Hypothalamus (tissue), 51 donors: ENCODE measurements around the gene ZNF530.

Experiments used
- DNase-seq, 51 donors: peaks; one replicate each; lab custom pipeline; 2025; lab: John Stamatoyannopoulos, UW

The ZNF530 gene

DNA sequence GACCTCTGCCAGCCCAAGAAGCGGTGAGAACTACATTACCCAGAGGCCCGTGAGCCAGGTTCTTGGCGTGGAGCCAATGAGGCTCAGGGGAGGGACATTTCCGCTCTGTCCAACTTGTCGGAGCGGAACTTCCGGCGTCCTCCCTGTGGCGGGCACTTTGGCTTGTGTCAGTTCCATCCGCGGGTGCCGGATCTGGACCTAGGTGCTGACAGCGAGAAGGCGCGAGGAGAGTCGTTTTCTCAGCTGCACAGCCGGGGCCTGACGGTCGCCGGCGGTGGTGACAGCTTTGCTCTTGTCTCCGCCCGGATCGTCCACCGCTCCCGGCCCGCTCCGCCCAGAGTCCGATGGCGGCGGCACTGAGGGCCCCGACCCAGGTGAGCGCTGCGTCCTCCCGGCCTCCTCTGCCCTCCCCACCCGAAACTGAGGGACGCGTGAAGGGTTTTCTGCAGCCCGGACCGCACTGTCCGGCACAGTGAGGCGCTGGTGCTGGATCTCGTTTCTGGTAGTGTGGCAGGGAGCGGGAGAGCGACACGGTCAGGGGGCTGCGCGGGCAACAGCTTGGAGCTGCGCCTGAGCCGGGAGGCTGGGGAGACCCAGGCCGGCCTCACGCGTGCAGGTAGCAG, at the start of gene ZNF530:
Gene ZNF530, plus strand, starts transcription at position 125 of the 623 bp plus-strand sequence. CDS start 4,461 bp downstream, outside the sequence.
- DNase-seq: peak; percentile 41 to 95 (median 85)

- DNase-seq: no peak
These were observed 47.3 kb upstream of the ZNF530 start for GRCh38 chr19:57552432-57552831.

GRCh38 chr19:57557659-57558058, 42.0 kb upstream of the ZNF530 start:
- DNase-seq: no peak

DNA sequence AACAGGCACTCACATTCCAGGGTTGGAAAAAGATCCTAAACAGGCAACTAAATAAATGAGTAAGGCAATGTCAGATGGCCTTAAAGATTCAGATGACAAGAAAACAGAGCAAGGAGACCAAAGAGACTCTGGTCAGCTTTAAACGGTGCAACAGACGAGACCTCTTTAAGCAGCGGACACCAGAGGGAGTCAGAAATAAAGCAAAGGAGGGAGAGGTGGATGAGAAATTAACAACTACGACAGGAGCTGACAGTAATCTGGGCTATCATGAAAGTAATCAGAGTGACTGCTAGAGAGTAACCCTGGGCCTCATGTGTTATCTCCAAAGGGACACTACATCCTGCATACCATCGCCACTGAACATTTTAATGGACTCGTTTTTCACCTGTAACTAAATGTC, 41.2 kb upstream of the ZNF530 start:
- DNase-seq: no peak

GRCh38 chr19:57559008-57559403, 40.7 kb upstream of the ZNF530 start:
- DNase-seq: peak in 4 of 51 donors; percentile 1 to 25 (median 2)

DNA sequence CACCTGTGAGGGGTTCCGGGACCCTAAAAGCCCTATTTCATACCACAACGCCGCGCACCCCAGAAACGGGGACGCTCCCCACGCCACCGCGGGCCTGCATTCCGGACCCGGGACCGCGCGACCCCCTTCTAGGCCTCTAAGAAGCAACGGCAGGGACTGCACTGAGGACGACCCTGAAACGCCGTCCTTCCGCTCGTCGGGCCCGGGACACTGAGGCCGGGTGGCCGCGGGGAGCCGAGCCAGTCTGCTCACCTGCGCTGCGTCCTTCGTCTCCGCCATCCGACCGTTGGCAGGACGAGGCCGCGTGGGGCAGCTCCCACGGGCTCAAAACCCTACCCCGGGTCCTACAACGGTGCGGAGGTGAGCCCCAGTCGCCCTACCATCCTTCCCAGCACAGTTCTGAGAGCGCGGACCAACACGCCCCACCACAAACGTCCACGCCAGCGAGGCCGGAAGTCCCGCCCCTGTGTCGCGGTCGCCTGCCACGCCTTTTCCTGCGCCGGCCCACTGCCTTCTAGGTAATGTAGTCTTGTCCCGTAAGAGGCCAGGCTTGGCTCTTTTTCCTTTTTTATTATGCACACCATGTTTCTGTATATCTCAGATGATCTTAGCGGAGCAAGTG, 40.2 kb upstream of the ZNF530 start, which contains the start of gene ZNF550:
Gene ZNF550, minus strand, starts transcription at position 460 of the 622 bp plus-strand sequence. Its CDS starts 181 bp downstream, at position 279.
- DNase-seq: peak; percentile 4 to 92 (median 76)

DNA sequence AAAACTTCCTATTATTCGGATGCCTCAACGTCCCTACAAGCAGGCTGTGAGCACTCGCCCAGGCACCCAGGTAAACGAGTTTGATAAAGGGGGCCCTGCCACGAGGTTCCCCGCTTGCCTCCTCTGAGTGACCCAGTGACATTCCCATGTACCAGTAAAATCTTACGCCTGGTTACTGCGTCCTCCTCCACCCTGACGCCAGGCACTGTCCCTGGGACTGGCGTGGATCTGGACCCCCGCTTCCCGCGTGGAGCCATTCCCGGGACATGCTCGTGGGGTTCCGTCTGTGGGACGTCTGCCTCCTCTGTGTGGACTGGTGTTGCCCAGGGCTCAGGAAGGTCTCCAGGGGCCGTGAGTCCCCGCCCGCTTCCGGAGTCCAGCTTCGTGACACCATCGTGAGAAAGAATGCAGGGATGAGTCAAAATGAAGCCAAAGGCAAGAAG, 39.6 kb upstream of the ZNF530 start:
- peak in 7 of 51 donors; percentile 3 to 51 (median 22) for DNase-seq

- no peak for DNase-seq
These were observed 36.1 kb upstream of the ZNF530 start for GRCh38 chr19:57563547-57563946.

GRCh38 chr19:57566396-57567265, 33.1 kb upstream of the ZNF530 start:
- no peak for DNase-seq

GRCh38 chr19:57570707-57571106, 29.0 kb upstream of the ZNF530 start:
- DNase-seq: peak in 1 of 51 donors; percentile 6

GRCh38 chr19:57572415-57572947, 27.2 kb upstream of the ZNF530 start:
- no peak for DNase-seq

GRCh38 chr19:57576661-57577060, 23.0 kb upstream of the ZNF530 start:
- no peak for DNase-seq

- peak; percentile 39 to 98 (median 94) for DNase-seq
These were observed 21.0 kb upstream of the ZNF530 start, which contains the start of gene ZNF416 for GRCh38 chr19:57578487-57579205. TSS of gene ZNF416 (minus strand) at chr19:57578911. CDS start at chr19:57578704, 207 bp downstream.

DNA sequence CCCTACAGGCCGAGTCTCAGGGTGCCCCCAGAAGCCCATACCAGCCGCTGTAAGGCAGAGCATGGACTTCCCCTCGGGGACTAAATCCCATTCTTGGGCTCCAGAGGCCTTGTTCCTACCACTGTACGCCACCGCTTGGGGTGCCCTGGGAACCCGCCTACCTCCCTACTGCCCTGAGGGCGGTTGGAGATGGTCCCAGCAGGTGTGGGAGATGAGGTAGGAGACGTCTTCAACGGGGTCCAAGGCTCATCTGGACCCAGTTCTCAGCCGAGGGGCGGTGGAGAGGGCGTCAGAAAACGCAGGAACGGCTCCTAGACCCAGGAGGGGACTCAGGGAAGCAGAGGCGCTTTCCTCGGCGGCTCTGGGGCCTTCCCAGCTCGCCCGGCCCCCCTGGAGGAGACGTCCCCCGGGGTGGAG, 16.6 kb upstream of the ZNF530 start:
- no peak for DNase-seq

DNA sequence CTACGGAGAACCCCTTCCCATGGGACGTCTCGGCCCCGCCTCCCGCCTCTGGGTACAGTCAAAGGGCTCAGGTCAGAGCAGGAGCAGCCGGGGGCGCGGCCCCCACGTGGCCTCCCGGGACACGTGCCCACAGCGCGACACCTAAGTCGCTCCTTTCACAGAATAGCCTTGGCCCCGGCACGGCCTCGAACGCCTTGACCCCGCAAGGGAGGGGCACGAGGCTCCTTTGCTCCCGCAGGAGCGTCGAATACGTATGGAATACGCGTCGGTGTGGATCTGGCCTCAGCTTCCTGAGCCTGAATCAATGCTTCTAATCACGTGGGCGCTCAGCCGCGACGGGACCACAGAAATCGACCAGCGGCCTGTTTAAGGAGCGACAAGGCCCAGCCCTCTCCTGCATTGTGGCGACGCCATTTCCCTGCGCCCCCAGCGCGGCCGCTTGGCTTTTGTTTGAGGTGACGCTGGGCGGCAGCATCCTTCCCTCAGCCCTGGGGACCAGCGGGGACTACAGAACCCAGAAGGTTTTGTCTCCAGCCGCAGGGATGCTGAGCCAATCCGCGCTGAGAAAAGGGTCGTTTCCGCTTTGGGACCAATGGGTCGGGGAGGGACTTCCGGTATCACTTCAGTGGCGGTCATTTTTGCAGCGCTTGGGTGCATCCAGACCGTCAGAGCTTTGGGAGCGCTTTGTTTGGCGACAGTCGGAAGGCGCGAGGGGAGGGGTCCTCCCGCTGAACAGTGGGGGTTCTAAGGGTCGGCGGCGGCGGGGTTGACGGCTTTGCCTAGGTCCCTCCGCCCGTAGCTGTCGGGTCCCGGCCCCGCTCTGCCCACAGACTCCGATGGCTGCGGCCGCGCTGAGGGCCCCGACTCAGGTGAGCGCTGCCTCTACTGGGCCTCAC, 15.9 kb upstream of the ZNF530 start, which contains the start of gene ZIK1:
Gene ZIK1, plus strand, starts transcription at position 625 of the 896 bp plus-strand sequence. Its CDS starts 212 bp downstream, at position 837.
- peak; percentile 42 to 98 (median 89) for DNase-seq

DNA sequence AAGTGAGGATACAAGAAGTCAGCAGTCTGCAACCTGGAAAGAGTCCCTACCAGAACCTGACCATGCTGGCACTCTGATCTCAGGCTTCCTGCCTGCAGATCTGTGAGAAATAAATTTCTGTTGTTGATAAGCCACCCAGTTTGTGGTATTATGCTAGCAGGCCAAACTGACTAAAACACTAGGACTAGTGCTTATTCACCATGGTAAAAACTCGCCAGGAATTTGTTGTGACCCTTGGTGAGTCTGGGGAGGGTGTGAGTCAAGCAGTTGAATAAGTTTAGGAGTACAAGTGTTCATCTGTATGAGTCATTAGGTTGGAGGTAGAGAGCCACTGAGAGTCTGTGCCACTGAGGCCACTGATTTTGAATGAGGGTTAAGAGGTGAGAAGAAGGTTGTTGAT, 12.2 kb upstream of the ZNF530 start:
- DNase-seq: no peak

DNA sequence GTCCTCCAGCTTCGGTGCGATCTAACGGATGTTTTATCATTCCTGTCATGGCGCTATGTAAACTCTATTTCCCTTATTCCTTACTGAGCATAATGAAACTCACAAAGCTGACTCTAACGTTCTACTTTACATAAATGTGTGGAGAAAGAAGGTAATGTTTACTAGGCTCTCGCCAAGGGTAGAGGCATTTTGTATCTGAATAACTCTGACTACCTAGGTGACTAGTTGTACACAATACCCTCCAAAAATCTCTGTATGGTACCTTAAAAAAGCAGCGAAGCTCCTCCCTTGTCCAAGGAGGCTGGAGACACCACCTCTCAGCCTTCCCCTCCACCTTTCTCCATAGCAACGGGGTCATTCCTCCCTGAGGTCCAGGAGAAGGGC, 316 bp upstream of the ZNF530 start:
- no peak for DNase-seq

DNA sequence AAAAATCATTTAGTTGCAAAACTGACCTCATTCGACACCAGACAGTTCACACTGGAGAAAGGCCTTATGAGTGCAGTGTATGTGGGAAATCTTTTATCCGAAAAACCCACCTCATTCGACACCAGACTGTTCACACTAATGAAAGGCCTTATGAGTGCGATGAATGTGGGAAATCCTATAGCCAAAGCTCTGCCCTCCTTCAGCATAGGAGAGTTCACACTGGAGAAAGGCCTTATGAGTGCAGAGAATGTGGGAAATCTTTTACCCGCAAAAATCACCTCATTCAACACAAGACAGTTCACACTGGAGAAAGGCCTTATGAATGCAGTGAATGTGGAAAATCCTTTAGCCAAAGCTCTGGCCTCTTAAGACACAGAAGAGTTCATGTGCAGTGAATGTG, 7.2 kb downstream of the ZNF530 start:
- DNase-seq: no peak

DNA sequence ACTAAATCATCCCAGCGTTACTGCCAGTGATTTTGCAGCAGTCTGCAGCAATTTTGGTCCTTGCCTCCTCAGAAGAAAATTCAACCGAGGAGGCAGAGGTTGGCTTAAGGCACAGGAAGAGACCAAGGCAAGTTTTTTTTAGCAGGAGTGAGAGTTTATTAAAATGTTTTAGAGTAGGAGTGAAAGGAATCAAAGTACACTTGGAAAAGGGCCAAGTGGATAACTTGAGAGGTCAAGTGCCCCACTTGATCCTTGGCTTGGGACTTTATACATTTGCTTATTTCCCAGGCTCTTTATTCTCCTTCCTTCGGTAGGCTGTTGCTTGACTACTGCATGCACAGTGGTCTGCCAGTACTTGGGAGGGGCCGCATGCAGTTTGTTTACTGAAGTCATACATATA, 11.4 kb downstream of the ZNF530 start:
- no peak for DNase-seq
